Neural progenitor cell (in vitro differentiated cells): ENCODE results near the gene ZMYM1.
"Not testable (repeated sequence)": the region's sequence is repeated elsewhere in the genome, so short reads cannot be mapped to it uniquely, and the experiment has no call there.

ENCODE experiments used
- EZH2 ChIP-seq: fragments of 200-600 bp; sonication (generic); IDR thresholded peaks from 2 replicates; pipeline ENCODE4 v1.6.1; 2017; ENCODE audit warnings: antibody characterized with exemption, mild to moderate bottlenecking, moderate library complexity
- EZH2phosphoT487 ChIP-seq: fragments of 200-600 bp; sonication (generic); IDR thresholded peaks from 2 replicates; pipeline ENCODE4 v1.6.1; 2017; ENCODE audit warnings: antibody characterized with exemption
- TF ChIP-seq, protein P1 (sequence below): fragments of 200-600 bp; sonication (generic); IDR thresholded peaks from 2 replicates; pipeline ENCODE4 v1.5.1; 2017; ENCODE audit warnings: antibody characterized with exemption, mild to moderate bottlenecking

DNA sequence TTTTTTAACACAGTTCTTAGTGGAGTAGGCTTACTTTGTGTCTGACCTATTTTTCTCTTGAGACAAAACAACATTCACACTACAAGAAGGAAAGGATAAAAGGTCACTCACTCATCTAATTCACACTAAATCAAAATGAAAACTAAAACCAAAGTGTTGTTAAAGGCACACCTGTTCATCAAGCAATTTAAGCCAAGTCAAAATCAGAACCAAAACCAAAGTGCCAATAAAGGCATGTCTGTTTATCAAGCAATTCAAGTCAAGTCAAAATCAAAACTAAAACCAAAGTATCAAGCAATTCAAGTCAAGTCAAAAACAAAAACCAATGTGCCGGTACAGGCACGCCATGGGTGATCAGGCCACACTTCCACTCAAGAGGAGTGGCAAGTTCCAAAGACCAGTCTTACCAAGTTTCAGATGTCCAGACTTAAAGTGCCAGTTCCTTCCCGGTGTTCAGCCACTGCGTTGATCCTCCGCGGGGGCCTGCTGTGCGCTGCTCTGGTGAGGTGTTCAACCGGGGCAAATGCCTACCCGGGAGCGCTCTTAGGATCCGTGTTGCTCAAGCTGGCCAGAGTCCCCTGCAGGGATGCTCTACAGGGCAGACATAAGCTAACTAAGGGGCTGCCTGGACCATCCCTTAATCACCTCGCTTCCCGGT is 66.8 kb downstream of the ZMYM1 start:
- TF ChIP-seq, protein P1, sequence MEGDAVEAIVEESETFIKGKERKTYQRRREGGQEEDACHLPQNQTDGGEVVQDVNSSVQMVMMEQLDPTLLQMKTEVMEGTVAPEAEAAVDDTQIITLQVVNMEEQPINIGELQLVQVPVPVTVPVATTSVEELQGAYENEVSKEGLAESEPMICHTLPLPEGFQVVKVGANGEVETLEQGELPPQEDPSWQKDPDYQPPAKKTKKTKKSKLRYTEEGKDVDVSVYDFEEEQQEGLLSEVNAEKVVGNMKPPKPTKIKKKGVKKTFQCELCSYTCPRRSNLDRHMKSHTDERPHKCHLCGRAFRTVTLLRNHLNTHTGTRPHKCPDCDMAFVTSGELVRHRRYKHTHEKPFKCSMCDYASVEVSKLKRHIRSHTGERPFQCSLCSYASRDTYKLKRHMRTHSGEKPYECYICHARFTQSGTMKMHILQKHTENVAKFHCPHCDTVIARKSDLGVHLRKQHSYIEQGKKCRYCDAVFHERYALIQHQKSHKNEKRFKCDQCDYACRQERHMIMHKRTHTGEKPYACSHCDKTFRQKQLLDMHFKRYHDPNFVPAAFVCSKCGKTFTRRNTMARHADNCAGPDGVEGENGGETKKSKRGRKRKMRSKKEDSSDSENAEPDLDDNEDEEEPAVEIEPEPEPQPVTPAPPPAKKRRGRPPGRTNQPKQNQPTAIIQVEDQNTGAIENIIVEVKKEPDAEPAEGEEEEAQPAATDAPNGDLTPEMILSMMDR = not testable (repeated sequence)
- TF ChIP-seq EZH2, EZH2phosphoT487: not testable (repeated sequence)
